HAP-1 (cell line): Measurements from ENCODE around the gene MT1B.

Source experiments
- DNase-seq, 2 experiments: peaks; one replicate each; pipeline ENCODE4 v3.0.0-alpha.2; 2016 to 2020; ENCODE audit warnings: low spot score in 2 of 2
- H3K27me3 ChIP-seq: fragments of 250-450 bp; sonication (Bioruptor Pico); 2 replicates; pipeline ENCODE4 v1.5.1; 2020; ENCODE audit warnings: low read depth, mild to moderate bottlenecking, moderate library complexity
- H3K36me3 ChIP-seq: fragments of 250-450 bp; sonication (Bioruptor Pico); replicated peaks from 2 replicates; pipeline ENCODE4 v1.5.1; 2020; ENCODE audit warnings: mild to moderate bottlenecking
- H3K4me1 ChIP-seq: fragments of 250-450 bp; sonication (Bioruptor Pico); 2 replicates; pipeline ENCODE4 v1.5.1; 2020; ENCODE audit warnings: mild to moderate bottlenecking
- H3K4me3 ChIP-seq: fragments of 250-450 bp; sonication (Bioruptor Pico); 2 replicates; pipeline ENCODE4 v1.5.1; 2020; ENCODE audit warnings: mild to moderate bottlenecking, moderate library complexity
- H3K9me3 ChIP-seq: fragments of 250-450 bp; sonication (Bioruptor Pico); 2 replicates; pipeline ENCODE4 v1.5.1; 2020; ENCODE audit warnings: mild to moderate bottlenecking, moderate library complexity
- in situ Hi-C: fragments of 300-500 bp; cut with MboI; formaldehyde crosslinking; loops from 3 replicates; pipeline ENCODE4 v1.14.3; 2020; ENCODE audit warnings: low sequenced_read_pairs, inconsistent platforms, mixed read lengths

Gene MT1B

GRCh38 chr16:56684926-56685590, 33.4 kb downstream of the MT1B start:
- Histone ChIP-seq H3K9me3 (no peaks in the 10 kb centered on the region), H3K4me1 (peaks cover 4% of the 10 kb centered on the region; the same call in 1 of the 2 replicates), H3K27me3 (no peaks in the 10 kb centered on the region), H3K4me3 (no peak overlapping the region), H3K36me3 (no peaks in the 10 kb centered on the region; the same call in 1 of the 2 replicates)
- in situ Hi-C loops: no loop called here
- no peak for DNase-seq

- no peaks in the 10 kb centered on the region; the same call in 1 of the 2 replicates for H3K36me3 ChIP-seq
- in situ Hi-C loops: no loop called here
- no peak overlapping the region for H3K4me3 ChIP-seq
- peaks cover 1% of the 10 kb centered on the region for H3K4me1 ChIP-seq
- no peaks in the 10 kb centered on the region for H3K9me3 ChIP-seq
- no peaks in the 10 kb centered on the region for H3K27me3 ChIP-seq
- no peak for DNase-seq
Measured at GRCh38 chr16:56686758-56687157, 35.1 kb downstream of the MT1B start.

GRCh38 chr16:56688762-56689161, 37.1 kb downstream of the MT1B start:
- no peak for DNase-seq
- Histone ChIP-seq H3K4me1 (no peaks in the 10 kb centered on the region; the same call in 1 of the 2 replicates), H3K4me3 (no peak overlapping the region), H3K9me3 (no peaks in the 10 kb centered on the region), H3K27me3 (no peaks in the 10 kb centered on the region), H3K36me3 (no peaks in the 10 kb centered on the region)
- in situ Hi-C loops: no loop called here

GRCh38 chr16:56689171-56689570, 37.5 kb downstream of the MT1B start:
- H3K36me3 ChIP-seq: no peaks in the 10 kb centered on the region
- H3K27me3 ChIP-seq: no peaks in the 10 kb centered on the region
- H3K9me3 ChIP-seq: no peaks in the 10 kb centered on the region
- no peaks in the 10 kb centered on the region; the same call in 1 of the 2 replicates for H3K4me1 ChIP-seq
- DNase-seq: no peak
- no peak overlapping the region for H3K4me3 ChIP-seq
- in situ Hi-C loops: no loop called here

GRCh38 chr16:56690420-56691122, 38.9 kb downstream of the MT1B start:
- Histone ChIP-seq H3K4me1 (no peaks in the 10 kb centered on the region; the same call in 1 of the 2 replicates), H3K27me3 (no peaks in the 10 kb centered on the region), H3K4me3 (no peak overlapping the region), H3K36me3 (no peaks in the 10 kb centered on the region), H3K9me3 (no peaks in the 10 kb centered on the region)
- in situ Hi-C loops: no loop called here
- DNase-seq: no peak

GRCh38 chr16:56691885-56692284, 40.2 kb downstream of the MT1B start:
- H3K4me3 ChIP-seq: no peak overlapping the region
- no peaks in the 10 kb centered on the region for H3K27me3 ChIP-seq
- no peaks in the 10 kb centered on the region; the same call in 1 of the 2 replicates for H3K4me1 ChIP-seq
- no peaks in the 10 kb centered on the region for H3K9me3 ChIP-seq
- DNase-seq: peak in 1 of 2 experiments; percentile 48
- in situ Hi-C loops: no loop called here
- H3K36me3 ChIP-seq: no peaks in the 10 kb centered on the region

GRCh38 chr16:56695246-56695645, 43.6 kb downstream of the MT1B start:
- no peaks in the 10 kb centered on the region for H3K27me3 ChIP-seq
- no peak overlapping the region for H3K4me3 ChIP-seq
- in situ Hi-C loops: no loop called here
- DNase-seq: no peak
- no peaks in the 10 kb centered on the region for H3K36me3 ChIP-seq
- H3K9me3 ChIP-seq: no peaks in the 10 kb centered on the region
- no peaks in the 10 kb centered on the region; the same call in 1 of the 2 replicates for H3K4me1 ChIP-seq

- no peaks in the 10 kb centered on the region for H3K9me3 ChIP-seq
- H3K36me3 ChIP-seq: no peaks in the 10 kb centered on the region
- no peak overlapping the region for H3K4me3 ChIP-seq
- peaks cover 3% of the 10 kb centered on the region; the same call in 1 of the 2 replicates for H3K4me1 ChIP-seq
- H3K27me3 ChIP-seq: no peaks in the 10 kb centered on the region
- DNase-seq: no peak
- in situ Hi-C loops: no loop called here
Measured at GRCh38 chr16:56697456-56698155, 45.9 kb downstream of the MT1B start.

- H3K36me3 ChIP-seq: no peaks in the 10 kb centered on the region
- peaks cover 3% of the 10 kb centered on the region; the same call in 1 of the 2 replicates for H3K4me1 ChIP-seq
- in situ Hi-C loops: loop anchor here (10.0 kb wide), 1 partner anchor 115 kb away; the partner anchor contains the start of gene MT3
- H3K4me3 ChIP-seq: no peak overlapping the region
- H3K9me3 ChIP-seq: no peaks in the 10 kb centered on the region
- DNase-seq: no peak
- H3K27me3 ChIP-seq: no peaks in the 10 kb centered on the region
Measured at GRCh38 chr16:56700195-56700594, 48.5 kb downstream of the MT1B start.

- Histone ChIP-seq H3K4me1 (peaks cover 3% of the 10 kb centered on the region; the same call in 1 of the 2 replicates), H3K36me3 (no peaks in the 10 kb centered on the region), H3K9me3 (no peaks in the 10 kb centered on the region), H3K4me3 (no peak overlapping the region), H3K27me3 (no peaks in the 10 kb centered on the region)
- no peak for DNase-seq
- in situ Hi-C loops: loop anchor here (10.0 kb wide), 1 partner anchor 116 kb away; the partner anchor contains the start of gene MT3
Measured at GRCh38 chr16:56700631-56701030, 48.9 kb downstream of the MT1B start.

- in situ Hi-C loops: loop anchor here (10.0 kb wide), 1 partner anchor 117 kb away; the partner anchor contains the start of gene MT3
- H3K36me3 ChIP-seq: no peaks in the 10 kb centered on the region
- H3K4me3 ChIP-seq: no peak overlapping the region
- H3K27me3 ChIP-seq: no peaks in the 10 kb centered on the region
- H3K4me1 ChIP-seq: peaks cover 3% of the 10 kb centered on the region; the same call in 1 of the 2 replicates
- DNase-seq: no peak
- no peaks in the 10 kb centered on the region for H3K9me3 ChIP-seq
Measured at GRCh38 chr16:56701534-56701933, 49.8 kb downstream of the MT1B start.
